Measurements from ENCODE around the gene CCNY. TPM values are rescaled to one million over a fixed set of nuclear protein-coding genes. Genes with fewer than 3 reads are reported as not detected.

CCNY gene
- total RNA-seq, 1 donor from 2014 or later: 73.9 TPM

DNA sequence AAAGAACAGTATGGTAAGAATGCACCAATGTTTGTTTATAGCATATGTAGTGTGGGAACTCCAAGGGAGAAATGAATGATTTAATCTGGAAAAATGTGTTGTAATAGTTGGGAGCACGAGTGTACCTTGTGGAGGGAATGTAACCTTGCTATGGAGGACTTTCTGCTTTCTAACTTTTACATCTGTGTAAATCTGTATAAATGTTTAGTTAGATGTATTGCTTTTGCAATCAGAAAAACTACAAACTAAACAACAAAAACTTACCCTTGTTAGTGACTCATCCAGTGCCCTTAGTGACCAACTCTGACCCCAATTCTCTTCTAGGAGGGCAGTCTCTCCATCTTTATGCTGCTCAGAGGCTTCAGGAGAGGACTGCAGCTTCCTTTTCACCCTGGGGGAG is 89.3 kb downstream of the CCNY start:
- no peak for DNase-seq (ENCODE audit: low spot score)

DNA sequence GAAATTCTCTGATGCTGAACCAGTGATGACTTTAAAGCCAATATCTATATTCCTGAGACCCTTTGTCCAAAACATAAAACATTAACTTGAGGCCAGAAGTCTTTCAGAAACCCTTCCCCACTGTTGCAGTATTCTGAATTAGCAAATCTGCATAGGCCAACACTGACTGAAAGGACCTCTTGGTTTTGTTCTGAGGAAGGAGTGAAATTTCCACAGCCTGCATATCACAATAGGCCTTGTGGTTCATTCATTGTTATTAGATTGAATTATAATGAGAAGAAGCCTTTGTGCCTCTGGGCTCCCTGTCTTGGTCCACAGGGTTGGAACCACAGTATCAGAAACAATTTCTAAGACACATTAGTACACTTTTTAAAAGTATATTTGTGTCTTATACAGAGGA is 90.3 kb downstream of the CCNY start:
- DNase-seq (ENCODE audit: low spot score): no peak

DNA sequence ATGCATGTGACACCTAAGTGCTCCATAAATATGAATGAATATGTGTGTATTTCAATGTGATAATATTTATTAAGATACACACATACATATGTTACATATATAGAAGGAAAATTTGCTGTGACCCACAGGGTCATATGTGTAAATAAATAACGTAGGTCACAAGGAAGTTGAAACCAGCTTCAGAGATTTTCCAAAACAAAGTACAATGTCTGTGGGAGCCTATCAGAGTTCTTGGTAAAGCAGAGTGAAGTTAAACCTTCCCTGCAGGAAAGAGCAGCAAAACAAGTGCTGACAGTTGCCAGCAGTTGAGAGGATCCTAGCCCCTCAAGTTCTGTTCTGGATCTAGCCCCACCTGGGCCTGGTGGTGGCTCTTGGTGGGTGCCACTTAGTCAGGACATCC is 91.2 kb downstream of the CCNY start:
- no peak for DNase-seq (ENCODE audit: low spot score)

DNA sequence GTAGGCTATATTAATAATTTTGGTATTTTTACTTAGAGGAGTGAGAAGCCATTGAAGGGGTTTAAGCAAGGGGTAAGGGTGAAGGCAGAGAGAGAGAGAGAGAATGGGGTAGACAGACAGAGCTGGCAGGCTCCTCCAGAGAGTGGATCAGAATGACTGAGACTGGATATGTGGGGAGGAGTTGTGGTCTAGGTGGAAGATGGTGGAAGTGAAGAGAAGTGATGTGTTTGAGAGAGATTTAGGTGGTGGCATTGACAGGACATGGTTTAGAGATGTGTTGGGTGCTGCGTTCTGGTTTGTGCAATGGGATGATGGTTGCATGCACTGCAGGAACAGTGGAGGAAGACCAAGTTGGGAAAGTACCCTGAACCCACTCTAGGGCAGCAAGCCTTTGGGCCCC is 92.2 kb downstream of the CCNY start:
- no peak for DNase-seq (ENCODE audit: low spot score)

DNA sequence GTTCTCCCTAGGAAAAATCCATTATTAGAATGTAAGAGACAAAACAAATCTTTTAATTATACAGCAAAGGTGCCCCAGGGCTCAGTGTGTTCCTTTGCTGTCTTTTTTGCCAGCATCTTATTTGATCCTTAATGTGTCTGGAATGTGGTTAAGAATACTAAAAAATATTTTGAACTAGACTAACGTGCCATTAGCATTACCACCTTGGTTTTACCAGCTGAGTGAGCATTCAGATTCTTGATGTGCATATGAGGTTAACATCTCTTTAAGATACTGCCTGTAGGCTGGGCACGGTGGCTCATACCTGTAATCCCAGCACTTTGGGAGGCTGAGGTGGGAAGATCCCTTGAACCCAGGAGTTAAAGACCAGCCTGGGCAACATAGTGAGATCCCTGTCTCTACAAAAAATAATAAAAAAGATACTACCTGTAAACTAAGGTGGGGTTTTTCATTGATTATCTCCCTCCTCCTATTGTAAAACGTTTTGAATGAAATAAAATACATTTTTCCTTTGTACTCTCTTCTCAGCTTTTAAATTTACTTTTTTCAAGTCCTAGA is 96.6 kb downstream of the CCNY start:
- DNase-seq (ENCODE audit: low spot score): no peak

DNA sequence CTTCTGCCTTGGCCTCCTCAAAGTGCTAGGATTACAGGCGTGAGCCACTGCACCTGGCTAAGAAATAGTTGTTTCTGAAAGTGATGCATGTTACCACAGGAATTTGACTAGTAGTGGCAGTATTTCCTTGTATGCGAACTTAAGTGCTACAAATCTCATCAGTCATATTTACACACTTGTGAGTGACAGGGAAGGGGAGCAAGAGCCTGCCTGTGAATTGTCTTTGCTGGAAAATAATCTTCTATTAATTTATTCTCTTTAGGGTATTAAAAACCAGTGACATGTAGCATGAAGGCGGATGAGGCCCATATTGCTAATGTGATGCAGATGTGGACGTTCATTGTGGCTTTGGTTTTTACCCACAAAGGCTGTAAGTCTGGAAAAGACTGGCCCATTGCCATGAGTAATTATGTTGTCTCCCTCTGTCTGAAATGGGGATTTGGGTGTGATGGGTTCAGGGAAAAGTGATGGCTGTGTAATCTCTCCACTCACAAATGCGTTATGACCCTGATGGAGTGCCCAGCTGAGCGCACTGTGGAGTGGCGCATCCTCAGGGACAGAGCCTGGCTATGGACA is 97.6 kb downstream of the CCNY start:
- DNase-seq (ENCODE audit: low spot score): no peak

DNA sequence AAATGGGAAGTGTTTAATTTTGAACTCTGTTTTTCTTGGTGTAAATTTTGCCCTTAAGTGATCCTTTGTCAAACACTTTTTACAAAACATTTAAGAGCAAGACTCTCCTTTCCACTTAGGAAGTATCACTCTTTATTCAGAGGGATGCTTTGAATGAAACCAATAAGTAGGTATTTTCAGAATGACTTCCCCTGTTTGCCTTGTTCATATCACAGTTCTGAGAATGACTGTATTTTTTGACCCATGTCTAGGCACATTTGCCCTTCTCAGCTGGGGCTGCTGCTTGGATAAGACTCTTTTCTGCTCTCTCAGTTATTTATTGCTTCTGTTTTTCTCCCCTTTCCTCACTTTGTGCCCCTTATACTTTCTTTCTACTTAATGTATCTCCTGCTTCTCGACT is 98.2 kb downstream of the CCNY start:
- no peak for DNase-seq (ENCODE audit: low spot score)

DNA sequence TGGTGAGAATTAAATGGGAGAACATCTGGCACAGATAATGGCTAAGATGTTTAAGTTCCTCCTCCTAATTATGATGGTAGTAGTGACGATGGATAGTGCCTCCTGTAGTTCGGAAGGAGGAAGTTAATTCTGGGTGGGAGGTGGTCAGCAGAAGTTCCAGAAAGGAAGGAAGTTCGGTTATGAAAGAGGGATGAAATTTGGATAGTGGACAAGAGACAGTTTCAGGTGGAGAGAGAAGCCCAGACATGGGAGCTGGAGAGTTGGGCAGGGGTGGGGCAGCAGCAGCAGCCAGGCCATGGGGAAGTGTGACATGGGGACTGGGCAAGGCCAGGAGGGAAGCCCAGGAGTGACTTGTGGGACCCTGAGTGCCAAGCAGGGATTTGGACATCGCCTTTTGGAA is 99.5 kb downstream of the CCNY start:
- no peak for DNase-seq (ENCODE audit: low spot score)

DNA sequence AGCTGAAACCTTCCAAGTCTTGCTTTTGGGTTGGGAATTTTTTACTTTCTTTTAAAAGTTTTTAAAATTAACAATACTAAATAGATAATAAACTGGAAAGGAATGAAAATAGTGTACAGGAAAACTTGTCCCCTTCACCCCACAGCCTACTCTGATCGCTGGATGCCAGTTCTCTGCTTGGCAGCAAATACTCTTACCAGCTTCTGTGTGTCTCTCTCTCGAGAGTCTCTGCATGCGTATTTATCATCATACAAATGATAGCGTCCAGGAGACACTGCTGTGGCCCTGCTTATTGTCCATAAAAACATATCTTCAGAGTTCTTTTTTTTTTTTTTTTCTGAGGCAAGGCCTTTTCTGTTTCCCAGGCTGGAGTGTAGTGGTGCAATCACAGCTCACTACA is 101.5 kb downstream of the CCNY start:
- no peak for DNase-seq (ENCODE audit: low spot score)

DNA sequence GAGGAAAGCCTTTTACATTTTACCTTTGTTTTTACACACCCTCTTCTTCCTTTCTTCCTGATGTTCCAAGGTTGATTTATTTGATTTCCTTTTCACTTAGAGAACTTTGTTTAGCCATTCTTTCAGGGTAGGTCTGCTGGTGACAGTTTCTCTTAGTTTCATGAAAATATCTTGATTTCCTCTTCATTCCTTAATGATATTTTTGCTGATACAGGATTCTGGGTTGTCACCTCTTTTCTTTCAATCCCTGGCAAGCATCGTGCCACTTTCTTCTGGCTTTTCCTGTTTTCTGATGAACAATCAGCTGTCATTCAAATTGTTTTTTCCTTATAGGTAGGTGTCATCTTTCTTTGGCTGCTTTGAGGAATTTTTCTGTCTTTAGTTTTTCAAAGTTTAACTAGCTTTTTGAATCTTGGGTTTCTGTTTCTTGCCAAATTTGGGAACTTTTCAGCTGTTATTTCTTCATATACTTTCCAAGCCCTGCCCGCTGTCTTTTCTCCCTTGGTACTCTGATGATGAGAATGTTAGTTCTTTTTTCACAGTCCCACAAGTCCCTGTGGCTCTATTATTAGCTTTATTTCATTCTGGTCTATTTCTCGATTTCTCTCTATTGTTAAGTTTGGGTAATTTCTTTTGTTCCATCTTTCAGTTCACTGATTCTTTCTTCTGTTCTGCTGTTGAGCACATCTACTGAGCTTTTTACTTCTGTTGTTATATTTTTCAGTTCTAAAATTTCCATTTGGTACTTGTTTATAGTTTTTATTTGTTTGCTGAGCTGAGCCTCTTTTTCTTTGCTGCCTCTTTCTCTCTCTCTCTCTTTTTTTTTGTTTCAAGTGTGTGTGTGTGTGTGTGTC is 102.6 kb downstream of the CCNY start:
- no peak for DNase-seq (ENCODE audit: low spot score)

DNA sequence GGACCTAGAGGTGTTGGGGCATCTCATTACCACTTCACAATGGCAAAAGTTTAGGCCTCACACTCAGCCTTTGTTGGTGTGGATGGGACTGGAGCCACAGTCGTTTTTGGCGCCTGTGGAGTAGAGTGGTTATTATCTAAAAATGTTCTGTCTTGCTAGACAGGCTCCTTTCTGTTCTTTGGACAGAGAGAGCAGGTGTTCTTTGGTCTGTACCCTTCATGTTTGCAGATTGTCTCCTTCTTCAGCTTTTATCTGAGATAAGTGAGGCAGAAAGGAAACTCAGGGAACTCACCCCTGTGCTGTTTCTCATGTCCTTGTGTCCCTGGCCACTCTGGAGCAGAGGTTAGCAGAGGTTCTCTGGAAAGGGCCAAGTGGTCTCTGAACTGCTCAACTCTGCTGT is 103.7 kb downstream of the CCNY start:
- no peak for DNase-seq (ENCODE audit: low spot score)

DNA sequence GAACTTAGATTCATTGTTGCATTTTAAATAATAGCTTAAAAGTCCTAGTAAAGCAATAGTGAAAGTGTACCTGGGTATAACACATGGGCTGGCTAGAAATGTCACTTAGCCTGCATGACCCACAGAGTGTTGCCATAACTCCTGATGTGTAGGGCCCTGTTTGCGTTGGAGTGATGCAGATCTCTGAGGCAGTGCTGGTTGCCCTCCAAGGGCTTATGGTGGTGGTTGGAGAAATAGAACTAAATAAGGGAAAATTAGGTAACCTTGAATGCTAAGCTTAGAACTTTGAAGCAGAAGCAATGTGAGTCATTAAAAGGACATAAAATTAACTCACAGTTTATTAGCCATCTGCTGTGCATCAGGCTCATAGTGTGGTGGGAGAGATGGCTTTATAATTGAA is 105.7 kb downstream of the CCNY start:
- no peak for DNase-seq (ENCODE audit: low spot score)

DNA sequence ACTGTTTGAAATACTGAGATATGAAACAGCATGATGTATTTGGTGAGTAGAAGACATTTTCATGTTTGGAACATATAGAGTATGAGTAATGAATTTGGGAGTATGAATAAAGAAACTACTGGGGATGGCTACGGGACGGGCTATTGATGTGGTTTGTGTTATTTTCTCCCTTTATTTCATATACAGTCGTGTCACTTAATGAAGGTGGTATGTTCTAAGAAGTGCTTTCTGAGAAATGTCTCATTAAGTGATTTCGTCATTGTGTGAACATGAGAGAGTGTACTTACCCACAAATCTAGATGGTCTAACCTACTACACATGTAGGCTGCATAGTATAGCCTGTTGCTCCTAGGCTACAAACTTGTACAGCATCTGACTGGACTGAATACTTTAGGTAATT is 106.3 kb downstream of the CCNY start:
- no peak for DNase-seq (ENCODE audit: low spot score)

DNA sequence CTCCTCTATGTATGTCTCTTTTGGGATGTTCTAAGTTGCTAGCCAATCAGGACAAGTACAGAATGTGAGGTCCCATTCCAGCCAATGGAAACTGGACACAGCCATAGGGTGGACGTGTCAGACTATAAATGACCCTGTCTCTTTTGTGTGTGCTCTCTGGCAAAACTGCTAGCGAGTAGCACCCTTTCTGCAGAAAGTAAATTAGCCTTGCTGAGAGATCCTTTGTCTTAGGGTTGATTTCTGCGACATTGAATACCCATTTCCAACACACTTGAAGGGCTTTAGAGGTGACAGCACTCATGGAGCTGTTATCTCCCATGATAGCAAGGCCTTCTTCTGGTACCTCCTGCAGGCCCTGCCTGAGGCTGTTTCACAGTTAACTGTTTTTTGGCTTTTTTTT is 107.5 kb downstream of the CCNY start:
- no peak for DNase-seq (ENCODE audit: low spot score)

DNA sequence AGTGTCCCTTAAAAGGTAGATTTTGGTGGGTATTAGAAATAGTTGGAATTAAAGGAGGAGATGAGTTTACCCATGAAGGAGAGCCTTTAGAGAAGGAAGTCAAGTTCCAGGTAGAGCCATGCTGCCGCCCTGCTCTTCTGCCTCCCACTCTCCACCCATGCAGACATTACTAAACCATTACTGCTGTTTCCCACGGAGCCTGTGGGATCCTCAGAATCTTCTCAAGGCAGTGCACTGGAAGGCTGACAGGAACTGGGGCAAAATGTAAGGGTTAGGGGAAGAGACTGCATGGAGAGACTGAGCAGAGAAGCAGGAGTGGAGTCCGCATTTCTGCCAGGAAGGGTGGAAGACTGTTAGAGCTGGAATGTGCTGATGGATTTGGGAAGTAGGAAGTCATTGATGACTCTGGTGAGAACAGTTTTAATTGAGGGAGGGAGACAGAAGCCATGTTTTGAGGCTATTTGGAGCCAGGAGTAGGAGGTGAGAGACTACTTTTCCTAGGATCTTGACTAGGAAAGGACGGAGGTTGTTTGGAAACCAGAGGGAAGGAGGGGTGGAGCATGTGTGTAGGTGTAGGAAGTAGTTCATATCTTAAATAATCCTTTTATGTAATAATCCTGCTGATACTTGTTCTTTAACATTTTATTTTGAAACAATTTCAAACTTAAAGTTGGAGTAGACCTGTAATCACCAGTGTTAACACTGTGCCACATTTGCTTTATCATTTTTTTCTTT is 109.0 kb downstream of the CCNY start:
- no peak for DNase-seq (ENCODE audit: low spot score)

DNA sequence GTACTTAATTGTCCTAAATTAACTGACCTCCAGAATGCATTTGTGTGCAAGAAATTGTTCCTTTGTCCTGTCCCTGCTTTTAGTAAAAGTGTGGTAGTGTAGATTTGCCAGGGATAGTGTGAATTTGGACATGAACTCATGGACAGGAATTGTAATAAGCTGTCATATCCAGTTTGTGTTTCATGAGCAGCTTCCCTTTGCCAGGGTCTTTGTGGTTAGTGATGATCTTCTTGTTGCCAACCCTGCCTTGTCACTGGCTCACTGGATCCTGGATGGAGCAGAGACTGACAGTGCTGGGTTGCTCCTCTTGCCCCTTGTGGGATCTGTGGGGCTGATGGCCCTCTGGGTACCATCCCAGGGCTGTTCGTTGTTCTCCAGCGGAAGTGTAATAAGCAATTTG is 110.1 kb downstream of the CCNY start:
- DNase-seq (ENCODE audit: low spot score): no peak

DNA sequence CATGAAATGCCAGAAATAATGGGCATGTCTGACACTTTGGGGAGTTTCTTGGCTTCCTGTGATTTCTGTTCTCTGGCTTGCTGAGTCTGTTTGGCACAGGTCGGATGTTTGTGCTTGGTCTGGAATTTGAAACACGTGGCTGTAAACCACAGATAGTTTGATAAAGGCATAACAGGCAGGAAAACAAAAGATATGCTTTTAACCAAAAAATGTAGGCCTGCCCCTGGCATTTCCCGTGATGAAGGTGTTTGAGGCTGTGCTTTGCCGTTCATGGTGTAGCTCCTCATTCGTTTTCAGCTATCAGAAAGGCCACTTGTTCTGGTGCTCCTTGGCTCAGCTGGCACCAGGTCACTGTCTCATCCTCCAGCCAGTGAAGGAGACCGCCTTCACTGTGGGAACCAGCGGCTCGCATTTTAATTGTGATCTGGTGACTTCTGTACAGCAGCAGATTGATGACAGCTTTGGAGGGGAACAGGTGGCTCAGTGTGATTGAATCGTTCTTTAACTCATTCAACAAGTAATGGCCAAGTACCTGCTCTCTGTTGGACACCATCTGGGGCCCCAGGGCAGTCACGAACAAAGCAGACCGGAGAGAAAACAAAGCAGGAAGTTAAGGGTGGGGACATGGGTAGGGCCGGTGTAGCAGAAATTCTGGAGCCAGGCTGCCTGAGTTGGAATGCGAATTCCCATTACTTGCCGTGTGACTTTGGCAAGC is 111.5 kb downstream of the CCNY start:
- no peak for DNase-seq (ENCODE audit: low spot score)

DNA sequence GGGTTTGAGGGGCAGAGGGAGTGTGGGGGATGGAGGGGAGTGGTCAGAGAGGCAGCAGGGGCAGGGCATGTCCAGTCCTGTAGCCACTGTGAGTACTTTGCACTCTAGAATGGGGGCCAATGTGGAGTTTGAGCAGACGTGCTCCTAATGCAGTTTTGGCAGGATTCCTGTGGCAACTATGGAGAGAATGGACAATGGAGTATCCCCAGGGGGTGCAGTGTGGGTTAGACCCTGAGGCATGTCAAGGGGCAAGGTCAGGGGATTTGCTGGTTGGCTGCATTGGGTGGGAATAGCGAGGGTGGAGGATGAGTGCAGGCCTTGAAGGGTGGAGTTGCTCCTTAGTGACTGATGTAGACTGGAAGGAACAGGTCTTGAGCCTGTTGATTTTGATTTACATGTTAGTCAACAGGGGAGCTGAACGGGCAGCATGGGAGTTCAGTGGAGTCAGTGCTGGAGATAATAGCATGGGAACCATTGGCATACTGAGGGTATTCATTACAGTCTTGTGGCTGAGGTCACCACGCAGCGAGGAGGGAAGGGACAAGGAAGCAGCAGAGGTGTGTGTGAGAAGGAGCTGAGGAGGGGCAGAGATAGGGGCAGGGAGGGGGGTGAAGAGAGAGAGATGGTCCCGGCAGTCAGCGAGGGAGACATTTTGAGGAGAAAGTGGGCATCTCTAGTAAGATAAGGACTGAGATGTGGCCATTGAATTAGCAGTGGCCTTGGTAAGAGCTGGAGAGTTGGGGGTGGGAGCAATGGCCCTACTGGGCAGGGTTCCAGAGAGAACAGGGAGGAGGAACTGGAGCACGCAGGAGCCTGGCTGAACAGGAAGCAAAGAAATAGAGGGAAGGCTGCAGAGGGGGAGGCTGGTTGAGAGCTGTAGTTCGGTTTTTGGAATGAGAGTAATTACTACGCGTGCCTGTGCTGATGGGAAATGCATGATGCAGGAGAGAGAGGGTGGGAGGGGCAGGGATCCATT is 112.7 kb downstream of the CCNY start:
- no peak for DNase-seq (ENCODE audit: low spot score)

DNA sequence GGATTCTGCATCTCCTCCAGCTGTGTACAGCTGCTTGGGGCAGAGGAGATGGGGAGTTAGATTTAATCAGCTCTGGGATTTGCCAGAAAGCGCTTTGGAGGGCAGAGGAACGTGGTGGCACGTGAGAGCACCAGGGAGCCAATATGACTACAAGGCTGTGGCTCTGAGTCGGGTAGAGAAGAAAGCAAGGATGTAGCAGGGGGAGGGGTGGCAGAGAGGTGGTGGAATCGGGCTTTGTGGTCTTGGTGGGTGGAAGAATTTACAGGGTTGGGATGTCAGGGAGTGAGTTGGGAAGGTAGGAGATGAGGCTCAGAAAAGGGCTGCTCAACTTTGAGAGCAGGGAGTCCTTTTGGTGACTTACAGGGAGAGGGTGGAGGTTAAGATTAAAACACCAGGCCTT is 113.6 kb downstream of the CCNY start:
- no peak for DNase-seq (ENCODE audit: low spot score)
